Measurements from ENCODE around the gene DLEC1. TPM values are rescaled to one million over a fixed set of nuclear protein-coding genes. Genes with fewer than 3 reads are reported as not detected.
"Not testable (repeated sequence)": the region's sequence is repeated elsewhere in the genome, so short reads cannot be mapped to it uniquely, and the experiment has no call there.

Gene DLEC1
- total RNA-seq, 2 experiments from 2014 or later, result 0.19 to 0.46 TPM

DNA sequence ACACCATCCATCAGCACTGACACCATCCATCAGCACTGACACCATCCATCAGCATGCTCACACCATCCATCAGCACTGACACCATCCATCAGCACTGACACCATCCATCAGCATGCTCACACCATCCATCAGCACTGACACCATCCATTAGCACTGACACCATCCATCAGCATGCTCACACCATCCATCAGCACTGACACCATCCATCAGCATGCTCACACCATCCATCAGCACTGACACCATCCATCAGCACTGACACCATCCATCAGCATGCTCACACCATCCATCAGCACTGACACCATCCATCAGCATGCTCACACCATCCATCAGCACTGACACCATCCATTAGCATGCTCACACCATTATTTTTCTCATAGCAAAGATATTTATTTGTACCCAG is 48.3 kb downstream of the DLEC1 start:
- H3K27me3 Mint-ChIP-seq; H3K9me3 Mint-ChIP-seq (ENCODE audit: low read depth); H3K36me3 Mint-ChIP-seq (ENCODE audit: low read depth); intact Hi-C loops (cut with DNase I, micrococcal nuclease); ATAC-seq; H3K4me3 Mint-ChIP-seq; CTCF ChIA-PET; H3K27ac Mint-ChIP-seq; DNase-seq; H3K4me1 Mint-ChIP-seq: not testable (repeated sequence)
- POLR2A ChIA-PET, result interaction anchor here (0.7 kb wide), 1 partner anchor 341 kb away, joined by 3 read pairs; no protein-coding TSS in a partner anchor

DNA sequence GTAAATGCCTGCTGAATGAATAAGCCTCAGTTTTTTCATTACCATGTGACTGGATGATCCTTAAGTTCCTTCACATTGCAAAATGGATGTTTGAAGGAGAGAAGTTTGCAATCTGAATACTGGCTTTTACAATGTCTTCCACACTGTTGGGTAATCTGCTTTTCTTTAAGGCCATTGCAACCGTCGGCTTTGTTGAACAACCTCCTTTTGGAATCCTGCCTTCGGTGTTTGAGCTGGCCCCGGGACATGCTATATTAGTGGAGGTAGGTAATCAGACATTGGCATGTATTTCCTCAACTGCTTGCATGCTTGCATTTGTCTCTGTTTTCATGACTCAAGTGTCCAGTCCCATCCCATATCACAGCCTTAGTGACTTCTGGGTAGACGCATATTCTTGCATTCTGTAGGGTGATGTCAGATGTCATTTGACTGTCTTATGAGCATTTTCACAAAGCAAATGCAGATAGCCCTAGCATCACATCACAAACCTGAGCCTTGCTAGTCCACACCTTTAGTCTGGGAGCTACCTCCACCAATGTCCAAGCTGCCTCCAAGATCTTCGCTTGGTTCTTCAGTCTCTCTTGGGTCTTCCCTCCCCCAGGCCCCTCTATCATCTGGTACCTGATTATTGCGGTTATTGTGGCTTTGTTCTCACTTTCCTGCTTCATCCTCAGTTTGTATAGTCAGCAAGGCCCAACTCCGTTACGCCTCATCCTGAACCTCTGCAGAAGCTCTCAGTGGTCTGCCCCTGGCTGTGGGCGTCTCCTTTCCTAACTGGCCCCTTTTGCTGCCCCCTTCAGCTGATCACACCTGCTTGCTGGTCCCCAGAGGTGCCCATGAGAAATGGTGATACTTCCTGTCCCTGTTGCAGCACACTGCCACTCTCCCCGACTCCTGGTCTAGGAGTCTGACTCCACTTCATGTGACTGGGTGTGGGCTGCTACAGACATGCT is 49.4 kb downstream of the DLEC1 start:
- Mint-ChIP-seq H3K27me3 (no peaks in the 10 kb centered on the region), H3K27ac (no peak overlapping the region), H3K4me1 (no peaks in the 10 kb centered on the region), H3K9me3 (ENCODE audit: low read depth) (peaks cover 6% of the 10 kb centered on the region), H3K36me3 (ENCODE audit: low read depth) (no peaks in the 10 kb centered on the region), H3K4me3 (no peak overlapping the region)
- intact Hi-C loops (cut with DNase I, micrococcal nuclease), result no loop called here
- CTCF ChIA-PET, result no interaction called here
- POLR2A ChIA-PET, result no interaction called here
- no peak for ATAC-seq
- DNase-seq, result no peak

DNA sequence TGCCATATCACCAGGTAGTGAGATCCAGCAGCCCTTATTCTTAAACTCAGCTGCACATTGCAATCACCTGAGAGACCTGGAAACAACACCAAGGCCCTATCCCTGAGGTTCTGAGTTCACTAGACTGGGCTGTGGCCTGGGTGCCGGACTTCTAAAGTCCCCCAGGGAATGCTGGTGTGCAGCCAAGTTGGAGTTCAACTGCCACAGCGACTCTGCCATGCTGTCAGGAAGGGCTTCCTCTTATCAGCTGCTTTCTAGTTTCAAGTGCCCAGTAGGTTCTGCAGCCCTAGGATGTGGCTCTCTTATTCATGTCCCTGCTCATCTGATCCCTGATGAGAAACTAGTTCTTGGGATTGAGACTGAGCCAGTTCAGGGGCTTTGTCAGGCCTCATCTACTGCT is 50.2 kb downstream of the DLEC1 start:
- Mint-ChIP-seq H3K4me1 (no peaks in the 10 kb centered on the region), H3K36me3 (ENCODE audit: low read depth) (no peaks in the 10 kb centered on the region), H3K27ac (no peak overlapping the region), H3K4me3 (no peak overlapping the region), H3K9me3 (ENCODE audit: low read depth) (peaks cover 2% of the 10 kb centered on the region), H3K27me3 (no peaks in the 10 kb centered on the region)
- intact Hi-C loops (cut with DNase I, micrococcal nuclease), result no loop called here
- CTCF ChIA-PET, result no interaction called here
- ATAC-seq (no peak), DNase-seq (no peak)
- POLR2A ChIA-PET, result no interaction called here

DNA sequence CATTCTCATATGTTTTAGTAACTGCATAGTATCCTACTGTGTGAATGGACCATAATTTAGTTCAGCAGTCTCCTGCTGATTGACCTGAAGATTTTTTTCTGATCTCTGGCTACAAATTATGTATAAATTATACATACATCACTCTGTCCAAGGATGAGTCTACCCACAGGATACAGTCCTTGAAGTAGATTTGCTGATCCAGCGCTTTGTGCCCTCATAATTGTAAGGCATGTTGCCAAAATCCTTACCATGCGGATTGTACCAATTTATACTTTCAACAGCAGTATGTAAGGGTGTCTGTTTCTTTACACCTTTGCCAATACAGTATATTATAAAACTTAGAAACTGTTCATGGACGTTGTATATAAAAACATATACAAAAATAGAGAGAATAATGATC is 51.4 kb downstream of the DLEC1 start:
- DNase-seq (no peak), ATAC-seq (no peak)
- Mint-ChIP-seq H3K9me3 (ENCODE audit: low read depth) (no peaks in the 10 kb centered on the region), H3K27ac (no peak overlapping the region), H3K27me3 (no peaks in the 10 kb centered on the region), H3K4me1 (no peaks in the 10 kb centered on the region), H3K36me3 (ENCODE audit: low read depth) (no peaks in the 10 kb centered on the region), H3K4me3 (no peak overlapping the region)
- CTCF ChIA-PET, result no interaction called here
- POLR2A ChIA-PET, result no interaction called here
- intact Hi-C loops (cut with DNase I, micrococcal nuclease), result no loop called here

DNA sequence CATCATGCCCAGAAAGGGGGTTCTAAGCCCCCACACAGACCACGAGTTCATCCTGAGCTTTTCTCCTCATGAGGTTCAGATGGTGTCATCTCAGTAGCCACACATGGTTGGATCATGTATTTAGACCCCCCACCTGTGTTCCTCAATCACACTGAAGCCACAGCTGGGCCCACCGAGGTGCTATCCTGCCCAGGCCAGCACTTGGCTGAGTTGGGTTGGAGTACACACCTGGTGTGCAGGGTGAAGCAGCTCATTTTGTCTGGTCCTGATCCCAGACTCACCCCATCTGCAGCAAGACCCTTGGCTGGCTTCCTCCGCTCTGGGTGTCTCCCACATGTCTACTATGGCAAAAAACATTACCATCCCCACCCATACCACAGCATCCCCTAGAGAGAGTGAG is 56.0 kb downstream of the DLEC1 start:
- H3K27me3 Mint-ChIP-seq, result no peaks in the 10 kb centered on the region
- H3K4me1 Mint-ChIP-seq, result no peaks in the 10 kb centered on the region
- H3K27ac Mint-ChIP-seq, result no peak overlapping the region
- no peak for ATAC-seq
- H3K4me3 Mint-ChIP-seq, result no peak overlapping the region
- no peaks in the 10 kb centered on the region for H3K36me3 Mint-ChIP-seq (ENCODE audit: low read depth)
- H3K9me3 Mint-ChIP-seq (ENCODE audit: low read depth), result no peaks in the 10 kb centered on the region
- ChIA-PET POLR2A (no interaction called here), CTCF (interaction anchor here (0.6 kb wide), 1 partner anchor 60 kb away, joined by 3 read pairs; no protein-coding TSS in a partner anchor)
- no peak for DNase-seq
- intact Hi-C loops (cut with DNase I, micrococcal nuclease), result no loop called here

- Mint-ChIP-seq H3K27me3 (no peaks in the 10 kb centered on the region), H3K36me3 (ENCODE audit: low read depth) (no peaks in the 10 kb centered on the region), H3K4me1 (no peaks in the 10 kb centered on the region), H3K4me3 (no peak overlapping the region), H3K9me3 (ENCODE audit: low read depth) (no peaks in the 10 kb centered on the region), H3K27ac (no peak overlapping the region)
- ChIA-PET POLR2A (no interaction called here), CTCF (no interaction called here)
- intact Hi-C loops (cut with DNase I, micrococcal nuclease), result no loop called here
- DNase-seq, result no peak
- ATAC-seq, result no peak
These were observed 56.9 kb downstream of the DLEC1 start for GRCh38 chr3:38095669-38096483.

DNA sequence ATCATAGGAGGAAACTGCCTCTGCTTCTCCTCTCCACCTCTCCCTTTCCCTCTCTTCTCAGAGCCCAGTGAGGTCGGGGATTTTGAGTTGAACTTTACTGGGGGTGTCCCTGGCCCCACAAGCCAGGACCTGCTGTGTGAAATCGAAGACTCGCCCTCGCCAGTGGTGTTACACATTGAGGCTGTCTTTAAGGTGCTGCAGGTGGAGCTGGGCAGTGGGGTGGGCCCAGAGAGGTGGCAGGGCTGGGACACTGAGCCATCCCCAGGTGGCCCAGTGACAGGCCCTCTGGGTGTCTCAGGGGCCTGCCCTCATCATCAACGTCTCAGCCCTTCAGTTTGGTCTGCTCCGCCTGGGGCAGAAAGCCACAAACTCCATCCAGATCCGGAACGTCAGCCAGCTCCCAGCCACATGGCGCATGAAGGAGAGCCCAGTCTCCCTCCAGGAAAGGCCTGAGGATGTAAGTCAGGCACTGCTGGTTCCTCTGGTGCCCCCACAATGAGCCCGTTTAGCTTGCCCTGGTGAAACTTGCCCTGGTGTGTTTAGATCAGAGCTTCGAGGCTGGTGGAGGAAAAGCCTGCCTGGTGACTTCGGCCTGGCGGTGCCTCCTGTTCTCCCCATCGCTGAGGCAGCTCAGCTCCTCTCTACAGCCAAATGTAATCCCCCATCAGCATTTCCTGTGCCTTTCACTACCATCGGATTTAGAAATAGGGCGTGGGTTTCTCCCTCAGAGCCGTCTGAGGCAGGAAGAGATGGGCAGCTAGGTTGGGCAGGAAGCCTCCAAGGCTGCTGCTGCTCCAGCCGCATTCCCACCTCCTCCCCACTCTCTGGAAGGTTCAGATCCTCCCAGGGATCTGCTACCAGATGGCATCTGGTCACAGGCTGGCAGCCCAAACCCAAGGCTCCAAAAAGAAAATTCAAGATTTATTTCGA is 58.7 kb downstream of the DLEC1 start:
- H3K36me3 Mint-ChIP-seq (ENCODE audit: low read depth), result no peaks in the 10 kb centered on the region
- H3K9me3 Mint-ChIP-seq (ENCODE audit: low read depth), result no peaks in the 10 kb centered on the region
- CTCF ChIA-PET, result no interaction called here
- intact Hi-C loops (cut with DNase I, micrococcal nuclease), result no loop called here
- H3K27ac Mint-ChIP-seq, result no peak overlapping the region
- POLR2A ChIA-PET, result no interaction called here
- DNase-seq (no peak), ATAC-seq (no peak)
- no peaks in the 10 kb centered on the region for H3K27me3 Mint-ChIP-seq
- H3K4me3 Mint-ChIP-seq, result no peak overlapping the region
- H3K4me1 Mint-ChIP-seq, result no peaks in the 10 kb centered on the region

GRCh38 chr3:38098376-38098723 is 59.3 kb downstream of the DLEC1 start:
- ChIA-PET CTCF (no interaction called here), POLR2A (no interaction called here)
- H3K36me3 Mint-ChIP-seq (ENCODE audit: low read depth), result no peaks in the 10 kb centered on the region
- intact Hi-C loops (cut with DNase I, micrococcal nuclease), result no loop called here
- H3K27ac Mint-ChIP-seq, result no peak overlapping the region
- ATAC-seq (no peak), DNase-seq (no peak)
- H3K4me3 Mint-ChIP-seq, result no peak overlapping the region
- no peaks in the 10 kb centered on the region for H3K27me3 Mint-ChIP-seq
- H3K4me1 Mint-ChIP-seq, result no peaks in the 10 kb centered on the region
- H3K9me3 Mint-ChIP-seq (ENCODE audit: low read depth), result no peaks in the 10 kb centered on the region

DNA sequence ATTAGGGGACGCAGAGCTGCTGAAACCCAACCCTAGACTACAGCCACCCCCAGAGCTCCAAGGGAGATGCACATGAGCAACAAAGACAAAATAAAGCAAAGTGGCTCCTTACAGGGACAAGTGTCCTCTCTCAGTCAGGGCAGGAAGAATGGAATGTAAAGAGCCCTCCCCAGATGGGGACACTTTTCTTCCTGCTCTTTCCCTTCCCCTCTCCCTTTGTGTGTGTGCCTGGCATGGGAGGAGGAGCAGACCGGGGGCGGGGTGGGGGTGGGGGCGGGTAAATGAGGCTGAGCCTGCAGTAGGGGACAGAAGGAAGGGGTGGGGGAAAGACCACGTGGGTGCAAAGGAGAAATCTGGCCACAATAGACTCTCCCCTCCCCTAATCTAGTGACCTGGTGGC is 60.5 kb downstream of the DLEC1 start:
- intact Hi-C loops (cut with DNase I, micrococcal nuclease), result no loop called here
- CTCF ChIA-PET, result interaction anchor here (1.2 kb wide), 1 partner anchor 18 kb away, joined by 3 read pairs; no protein-coding TSS in a partner anchor
- Mint-ChIP-seq H3K27me3 (no peaks in the 10 kb centered on the region), H3K4me1 (no peaks in the 10 kb centered on the region), H3K27ac (no peak overlapping the region), H3K36me3 (ENCODE audit: low read depth) (no peaks in the 10 kb centered on the region), H3K4me3 (no peak overlapping the region), H3K9me3 (ENCODE audit: low read depth) (no peaks in the 10 kb centered on the region)
- ATAC-seq, result no peak
- POLR2A ChIA-PET, result no interaction called here
- no peak for DNase-seq

- peaks cover 1% of the 10 kb centered on the region for H3K9me3 Mint-ChIP-seq (ENCODE audit: low read depth)
- intact Hi-C loops (cut with DNase I, micrococcal nuclease), result loop anchor here in 1 of 2 experiments (5.0 kb wide), 1 partner anchor 118 kb away; no protein-coding TSS in a partner anchor
- H3K27me3 Mint-ChIP-seq, result no peaks in the 10 kb centered on the region
- ChIA-PET POLR2A (no interaction called here), CTCF (interaction anchor here (0.7 to 1.2 kb wide), 2 partner anchors 17 to 956 kb away, joined by 3 read pairs; no protein-coding TSS in a partner anchor)
- no peak overlapping the region for H3K27ac Mint-ChIP-seq
- no peak for ATAC-seq
- no peak overlapping the region for H3K4me3 Mint-ChIP-seq
- H3K4me1 Mint-ChIP-seq, result no peaks in the 10 kb centered on the region
- H3K36me3 Mint-ChIP-seq (ENCODE audit: low read depth), result peaks cover 1% of the 10 kb centered on the region
- DNase-seq, result no peak
These were observed 61.5 kb downstream of the DLEC1 start for GRCh38 chr3:38100498-38100897.

GRCh38 chr3:38101811-38102443 is 62.9 kb downstream of the DLEC1 start:
- Mint-ChIP-seq H3K27me3 (no peaks in the 10 kb centered on the region), H3K4me3 (no peak overlapping the region), H3K9me3 (ENCODE audit: low read depth) (peaks cover 4% of the 10 kb centered on the region), H3K27ac (no peak overlapping the region), H3K36me3 (ENCODE audit: low read depth) (peaks cover 4% of the 10 kb centered on the region), H3K4me1 (no peaks in the 10 kb centered on the region)
- intact Hi-C loops (cut with DNase I, micrococcal nuclease), result loop anchor here in 1 of 2 experiments (5.0 kb wide), 1 partner anchor 120 kb away; no protein-coding TSS in a partner anchor
- ATAC-seq (no peak), DNase-seq (no peak)
- POLR2A ChIA-PET, result no interaction called here
- CTCF ChIA-PET, result interaction anchor here (0.8 kb wide), 1 partner anchor 62 kb away, joined by 3 read pairs; no protein-coding TSS in a partner anchor
